OCI-LY3 (cell line): ENCODE data around the gene SNAPC4.

Experiments used
- EZH2phosphoT487 ChIP-seq: fragments of 200-600 bp; shearing (Covaris generic); IDR thresholded peaks from 2 replicates; pipeline ENCODE4 v1.6.1; 2018; ENCODE audit warnings: antibody characterized with exemption, mixed run types, low read depth
- TF ChIP-seq, protein P1 (sequence below): fragments of 200-600, 300-600 bp; sonication (generic); IDR thresholded peaks from 2 replicates; pipeline ENCODE4 v1.5.1; 2014; ENCODE audit warnings: antibody characterized with exemption, low read length, low read depth

GRCh38 chr9:136358888-136359287, 41.1 kb downstream of the SNAPC4 start:
- TF ChIP-seq, protein P1, sequence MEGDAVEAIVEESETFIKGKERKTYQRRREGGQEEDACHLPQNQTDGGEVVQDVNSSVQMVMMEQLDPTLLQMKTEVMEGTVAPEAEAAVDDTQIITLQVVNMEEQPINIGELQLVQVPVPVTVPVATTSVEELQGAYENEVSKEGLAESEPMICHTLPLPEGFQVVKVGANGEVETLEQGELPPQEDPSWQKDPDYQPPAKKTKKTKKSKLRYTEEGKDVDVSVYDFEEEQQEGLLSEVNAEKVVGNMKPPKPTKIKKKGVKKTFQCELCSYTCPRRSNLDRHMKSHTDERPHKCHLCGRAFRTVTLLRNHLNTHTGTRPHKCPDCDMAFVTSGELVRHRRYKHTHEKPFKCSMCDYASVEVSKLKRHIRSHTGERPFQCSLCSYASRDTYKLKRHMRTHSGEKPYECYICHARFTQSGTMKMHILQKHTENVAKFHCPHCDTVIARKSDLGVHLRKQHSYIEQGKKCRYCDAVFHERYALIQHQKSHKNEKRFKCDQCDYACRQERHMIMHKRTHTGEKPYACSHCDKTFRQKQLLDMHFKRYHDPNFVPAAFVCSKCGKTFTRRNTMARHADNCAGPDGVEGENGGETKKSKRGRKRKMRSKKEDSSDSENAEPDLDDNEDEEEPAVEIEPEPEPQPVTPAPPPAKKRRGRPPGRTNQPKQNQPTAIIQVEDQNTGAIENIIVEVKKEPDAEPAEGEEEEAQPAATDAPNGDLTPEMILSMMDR: no peak
- TF ChIP-seq EZH2phosphoT487: no peak
